CD4-positive, alpha-beta T cell (primary cell): Measurements from ENCODE around the gene DNAJB2. TPM values are rescaled to one million over a fixed set of nuclear protein-coding genes. Genes with fewer than 3 reads are reported as not detected.

Source experiments
- ATAC-seq: fragments of 200-7000 bp; cut with Tn5 transposase; one replicate; pipeline ENCODE4 v1.10.0; 2022; ENCODE audit warnings: mild to moderate bottlenecking; ENCODE audit not compliant: poor library complexity
- CTCF ChIA-PET: fragments of 350-600 bp; sonication (Branson Sonifier 250); formaldehyde crosslinking; loops from one replicate; lab custom pipeline; 2021; ENCODE audit warnings: antibody characterized with exemption, inconsistent platforms; lab: Charles Lee
- POLR2A ChIA-PET: fragments of 350-600 bp; sonication (Branson Sonifier 250); formaldehyde crosslinking; loops from one replicate; lab custom pipeline; 2021; ENCODE audit warnings: antibody characterized with exemption, inconsistent platforms; lab: Charles Lee
- DNase-seq, 14 experiments: peaks; one replicate each; pipeline ENCODE4 v3.0.0-alpha.2; 2013 to 2020; ENCODE audit warnings: mixed read lengths in 2 of 14
- H3K27ac ChIP-seq, 2 donors: one replicate each; pipeline versions ENCODE4 v1.5.1 to v1.7.0; 2013; ENCODE audit warnings: low read length in 2 of 2, low read depth in 1 of 2, mild to moderate bottlenecking in 1 of 2
- H3K27me3 ChIP-seq, 2 experiments: 1 replicate in 1 of 2; 2 replicates in 1 of 2; pipeline versions ENCODE4 v1.6.1 to v1.7.0; 2013; ENCODE audit warnings: low read length in 2 of 2, control low read depth in 1 of 2, mild to moderate bottlenecking in 1 of 2, moderate library complexity in 1 of 2; ENCODE audit not compliant: insufficient read depth in 2 of 2, control insufficient read depth in 1 of 2
- H3K36me3 ChIP-seq: one replicate; pipeline ENCODE4 v1.6.1; 2013; ENCODE audit warnings: low read length, control low read depth; ENCODE audit not compliant: insufficient read depth
- H3K4me1 ChIP-seq: one replicate; pipeline ENCODE4 v1.6.1; 2013; ENCODE audit warnings: low read length, control low read depth; ENCODE audit not compliant: insufficient read depth
- H3K4me3 ChIP-seq: one replicate; pipeline ENCODE4 v1.5.1; 2013; ENCODE audit warnings: mild to moderate bottlenecking, low read length, moderate library complexity
- H3K9me3 ChIP-seq, 2 experiments: 1 replicate in 1 of 2; 2 replicates in 1 of 2; pipeline versions ENCODE4 v1.6.1 to v1.7.0; 2013; ENCODE audit warnings: low read length in 2 of 2, mild to moderate bottlenecking in 2 of 2, control low read depth in 1 of 2, moderate library complexity in 1 of 2; ENCODE audit not compliant: control insufficient read depth in 1 of 2, insufficient read depth in 1 of 2
- H3K27ac Mint-ChIP-seq: one replicate; pipeline ENCODE4 v1.8.0; 2020; ENCODE audit warnings: mixed read lengths
- H3K27me3 Mint-ChIP-seq: one replicate; pipeline ENCODE4 v1.8.0; 2021; ENCODE audit warnings: mixed read lengths
- H3K36me3 Mint-ChIP-seq: one replicate; pipeline ENCODE4 v1.8.0; 2021; ENCODE audit warnings: low read depth, mixed read lengths
- H3K4me1 Mint-ChIP-seq: one replicate; pipeline ENCODE4 v1.8.0; 2021; ENCODE audit warnings: low read depth, mixed read lengths
- H3K4me3 Mint-ChIP-seq: one replicate; pipeline ENCODE4 v1.8.0; 2020; ENCODE audit warnings: mild to moderate bottlenecking, mixed read lengths
- H3K9me3 Mint-ChIP-seq: one replicate; pipeline ENCODE4 v1.8.0; 2020; ENCODE audit warnings: mixed read lengths
- intact Hi-C, 2 experiments: fragments of 100-400 bp; cut with DNase I in 1 of 2; cut with micrococcal nuclease in 1 of 2; formaldehyde crosslinking; loops; one replicate each; pipeline versions ENCODE4 v1.15.1 to v1.9.0; 2023 to 2025; cut with DNase I, micrococcal nuclease
- total RNA-seq, 174 experiments: library from RNA in 2 of 174; stranded (reverse) in 2 of 174; gene quantifications; one replicate each; pipeline ENCODE4 v1.2.3 and lab custom pipeline; 2021 to 2026
- TF ChIP-seq, protein P1 (sequence below): fragments of 200-600 bp; IDR thresholded peaks from one replicate; pipeline ENCODE4 v1.8.0; 2022; ENCODE audit warnings: antibody characterized with exemption, mild to moderate bottlenecking

Gene DNAJB2
- total RNA-seq, 2 experiments from 2014 or later: 151 to 161 TPM

DNA sequence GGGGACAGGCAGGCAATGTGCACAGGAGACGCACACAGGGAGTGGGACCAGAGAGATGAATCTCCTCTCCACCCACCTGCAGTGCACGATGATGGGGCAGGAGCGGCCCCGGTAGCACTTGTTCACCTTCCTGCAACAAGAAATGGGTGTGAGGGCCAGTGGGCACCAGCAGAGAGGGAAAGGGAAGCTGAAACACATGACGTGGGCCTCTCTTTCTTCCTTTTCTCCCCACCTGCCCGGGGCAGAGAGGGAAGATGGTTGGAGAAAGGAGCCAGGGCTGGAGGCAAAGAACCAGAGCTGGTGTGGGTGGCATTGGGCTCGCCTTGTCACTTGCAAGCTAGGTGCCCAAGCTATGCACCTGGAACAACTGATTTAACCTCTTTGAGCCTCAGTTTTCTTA lies 12.2 kb downstream of the DNAJB2 start:
- DNase-seq: no peak
- Mint-ChIP-seq H3K36me3 (peaks cover 5% of the 10 kb centered on the region), H3K9me3 (no peaks in the 10 kb centered on the region), H3K27me3 (no peaks in the 10 kb centered on the region), H3K27ac (no peak overlapping the region), H3K4me1 (peaks cover 19% of the 10 kb centered on the region), H3K4me3 (no peak overlapping the region)
- intact Hi-C loops: loop anchor here in 1 of 2 experiments (5.0 to 10.0 kb wide), 2 partner anchors 64 to 253 kb away; partner anchors contain the start of genes ANKZF1, ATG9A, CHPF and TMEM198
- peaks cover 2% of the 10 kb centered on the region for H3K36me3 ChIP-seq
- no peak overlapping the region for H3K27ac ChIP-seq
- CTCF ChIA-PET: interaction anchor here (1.4 kb wide), 1 partner anchor 131 kb away, joined by 3 read pairs; the partner anchor contains the start of gene NHEJ1
- H3K9me3 ChIP-seq: no peaks in the 10 kb centered on the region
- POLR2A ChIA-PET: interaction anchor here (0.6 kb wide), 1 partner anchor 399 kb away, joined by 3 read pairs; no protein-coding TSS in a partner anchor
- ATAC-seq: no peak
- H3K4me1 ChIP-seq: peaks cover 16% of the 10 kb centered on the region
- no peak overlapping the region for H3K4me3 ChIP-seq
- no peaks in the 10 kb centered on the region for H3K27me3 ChIP-seq
- TF ChIP-seq, protein P1, sequence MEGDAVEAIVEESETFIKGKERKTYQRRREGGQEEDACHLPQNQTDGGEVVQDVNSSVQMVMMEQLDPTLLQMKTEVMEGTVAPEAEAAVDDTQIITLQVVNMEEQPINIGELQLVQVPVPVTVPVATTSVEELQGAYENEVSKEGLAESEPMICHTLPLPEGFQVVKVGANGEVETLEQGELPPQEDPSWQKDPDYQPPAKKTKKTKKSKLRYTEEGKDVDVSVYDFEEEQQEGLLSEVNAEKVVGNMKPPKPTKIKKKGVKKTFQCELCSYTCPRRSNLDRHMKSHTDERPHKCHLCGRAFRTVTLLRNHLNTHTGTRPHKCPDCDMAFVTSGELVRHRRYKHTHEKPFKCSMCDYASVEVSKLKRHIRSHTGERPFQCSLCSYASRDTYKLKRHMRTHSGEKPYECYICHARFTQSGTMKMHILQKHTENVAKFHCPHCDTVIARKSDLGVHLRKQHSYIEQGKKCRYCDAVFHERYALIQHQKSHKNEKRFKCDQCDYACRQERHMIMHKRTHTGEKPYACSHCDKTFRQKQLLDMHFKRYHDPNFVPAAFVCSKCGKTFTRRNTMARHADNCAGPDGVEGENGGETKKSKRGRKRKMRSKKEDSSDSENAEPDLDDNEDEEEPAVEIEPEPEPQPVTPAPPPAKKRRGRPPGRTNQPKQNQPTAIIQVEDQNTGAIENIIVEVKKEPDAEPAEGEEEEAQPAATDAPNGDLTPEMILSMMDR: no peak

GRCh38 chr2:219291910-219292490 lies 12.8 kb downstream of the DNAJB2 start:
- H3K9me3 ChIP-seq: no peaks in the 10 kb centered on the region
- no peak overlapping the region for H3K27ac ChIP-seq
- H3K36me3 Mint-ChIP-seq: no peaks in the 10 kb centered on the region
- no peaks in the 10 kb centered on the region for H3K9me3 Mint-ChIP-seq
- TF ChIP-seq, protein P1: no peak
- ChIA-PET POLR2A (interaction anchor here (1.0 kb wide), 1 partner anchor 38 kb away, joined by 3 read pairs; the partner anchor contains the start of gene TUBA4A), CTCF (no interaction called here)
- H3K27me3 ChIP-seq: no peaks in the 10 kb centered on the region
- peaks cover 21% of the 10 kb centered on the region for H3K4me1 ChIP-seq
- no peak overlapping the region for H3K27ac Mint-ChIP-seq
- intact Hi-C loops: loop anchor here in 1 of 2 experiments (1.0 to 10.0 kb wide), 3 partner anchors 11 to 253 kb away; partner anchors contain the start of genes ANKZF1, ATG9A, CHPF and TMEM198
- peaks cover 25% of the 10 kb centered on the region for H3K4me1 Mint-ChIP-seq
- H3K36me3 ChIP-seq: no peaks in the 10 kb centered on the region
- no peaks in the 10 kb centered on the region for H3K27me3 Mint-ChIP-seq
- ATAC-seq (no peak), DNase-seq (no peak)
- no peak overlapping the region for H3K4me3 ChIP-seq
- H3K4me3 Mint-ChIP-seq: no peak overlapping the region

- no peaks in the 10 kb centered on the region for H3K27me3 Mint-ChIP-seq
- ChIA-PET CTCF (no interaction called here), POLR2A (interaction anchor here (1.0 to 1.3 kb wide), 2 partner anchors 38 to 63 kb away, joined by 3 to 6 read pairs; partner anchors contain the start of genes ANKZF1, ATG9A and TUBA4A)
- peak in 1 of 14 experiments; percentile 2 for DNase-seq
- H3K4me3 ChIP-seq: no peak overlapping the region
- H3K27ac ChIP-seq: no peak overlapping the region
- H3K4me1 Mint-ChIP-seq: peaks cover 27% of the 10 kb centered on the region
- no peak overlapping the region for H3K4me3 Mint-ChIP-seq
- no peak for ATAC-seq
- H3K9me3 ChIP-seq: no peaks in the 10 kb centered on the region
- intact Hi-C loops: loop anchor here in 1 of 2 experiments (1.0 to 10.0 kb wide), 3 partner anchors 11 to 252 kb away; partner anchors contain the start of genes ANKZF1, ATG9A, CHPF and TMEM198
- TF ChIP-seq, protein P1: no peak
- no peaks in the 10 kb centered on the region for H3K36me3 Mint-ChIP-seq
- no peaks in the 10 kb centered on the region for H3K9me3 Mint-ChIP-seq
- peaks cover 25% of the 10 kb centered on the region for H3K4me1 ChIP-seq
- H3K27ac Mint-ChIP-seq: no peak overlapping the region
- no peaks in the 10 kb centered on the region for H3K27me3 ChIP-seq
- H3K36me3 ChIP-seq: no peaks in the 10 kb centered on the region
These were observed 13.4 kb downstream of the DNAJB2 start for GRCh38 chr2:219292616-219293015.
